ENCODE data around the gene TUB. TPM values are rescaled to one million over a fixed set of nuclear protein-coding genes. Genes with fewer than 3 reads are reported as not detected.

The TUB gene
- total and polyA plus RNA-seq, 2 of the 13 experiments (the other 11 are each of a cell fraction or from before 2014, with no cell fraction given), result 4.3 to 5.6 TPM

- no peak for TF ChIP-seq THYN1 (CRISPR knock-in tag; IDR thresholded peaks at IDR 0.05; ENCODE audit: borderline replicate concordance, low read depth)
- no peak for TF ChIP-seq ZNF589 (CRISPR knock-in tag; conservative IDR thresholded peaks at IDR 0.05)
- no peak for TF ChIP-seq ZNF562 (CRISPR knock-in tag; IDR thresholded peaks at IDR 0.05; ENCODE audit: borderline replicate concordance)
- TF ChIP-seq GFI1 (CRISPR knock-in tag; IDR thresholded peaks at IDR 0.05; ENCODE audit: borderline replicate concordance), result no peak
- TF ChIP-seq NFYC (CRISPR knock-in tag; IDR thresholded peaks at IDR 0.05), result no peak
- no peak for TF ChIP-seq ZNF343 (CRISPR knock-in tag; IDR thresholded peaks at IDR 0.05)
- no peak for TF ChIP-seq CEBPB (IDR thresholded peaks at IDR 0.05; ENCODE audit: borderline replicate concordance, low read depth, low read length)
- no peak for TF ChIP-seq ZBTB20 (CRISPR knock-in tag; IDR thresholded peaks at IDR 0.05; ENCODE audit: borderline replicate concordance, low read depth)
- TF ChIP-seq ZNF772 (CRISPR knock-in tag; IDR thresholded peaks at IDR 0.05), result no peak
- TF ChIP-seq ZNF251 (CRISPR knock-in tag; IDR thresholded peaks at IDR 0.05), result no peak
- TF ChIP-seq ZNF766 (CRISPR knock-in tag; IDR thresholded peaks at IDR 0.05; ENCODE audit: borderline replicate concordance), result no peak
- no peak for TF ChIP-seq MBD4 (IDR thresholded peaks at IDR 0.05; ENCODE audit: borderline replicate concordance, low read length)
- TF ChIP-seq SAP130 (CRISPR knock-in tag; IDR thresholded peaks at IDR 0.05; ENCODE audit: low read depth), result no peak
- no peak for TF ChIP-seq ZBTB4 (CRISPR knock-in tag; IDR thresholded peaks at IDR 0.05; ENCODE audit: borderline replicate concordance)
- no peak for TF ChIP-seq ETS1 (CRISPR knock-in tag; IDR thresholded peaks at IDR 0.05)
Observed at GRCh38 chr11:8080069-8080670, 841 bp upstream of the TUB start (continued).

Measured in HepG2 (cell line).